Subcutaneous abdominal adipose tissue (tissue), 5 donors: ENCODE measurements around the gene CENPP.
A peak's percentile ranks its signal among the peaks of the same experiment; 100 is the strongest.

Source experiments
- H3K27ac ChIP-seq: one replicate; pipeline ENCODE4 v1.7.0; 2013; ENCODE audit warnings: low read depth, mild to moderate bottlenecking, inconsistent platforms, low read length, moderate library complexity
- H3K27me3 ChIP-seq, 5 donors: one replicate each; pipeline ENCODE4 v1.7.0; 2013; ENCODE audit warnings: low read length in 5 of 5, inconsistent platforms in 1 of 5; ENCODE audit not compliant: control insufficient read depth in 5 of 5, insufficient read depth in 4 of 5
- H3K36me3 ChIP-seq, 5 donors: one replicate each; pipeline ENCODE4 v1.7.0; 2013; ENCODE audit warnings: low read length in 5 of 5; ENCODE audit not compliant: control insufficient read depth in 5 of 5, insufficient read depth in 5 of 5
- H3K4me1 ChIP-seq, 5 donors: one replicate each; pipeline ENCODE4 v1.7.0; 2013; ENCODE audit warnings: low read length in 5 of 5, mild to moderate bottlenecking in 3 of 5, moderate library complexity in 1 of 5; ENCODE audit not compliant: control insufficient read depth in 5 of 5, insufficient read depth in 5 of 5
- H3K4me3 ChIP-seq, 5 donors: one replicate each; pipeline ENCODE4 v1.7.0; 2013; ENCODE audit warnings: low read length in 5 of 5, low read depth in 1 of 5
- H3K9ac ChIP-seq, 5 donors: one replicate each; pipeline ENCODE4 v1.7.0; 2013; ENCODE audit warnings: low read length in 5 of 5, mild to moderate bottlenecking in 4 of 5, moderate library complexity in 3 of 5
- H3K9me3 ChIP-seq, 5 donors: one replicate each; pipeline ENCODE4 v1.7.0; 2013; ENCODE audit warnings: low read length in 5 of 5; ENCODE audit not compliant: control insufficient read depth in 5 of 5
- donor health status: healthy.
- donor health status: healthy.
- donor health status: healthy.
- donor health status: healthy.
- donor health status: healthy.

The CENPP gene

GRCh38 chr9:92641092-92641809, 315.5 kb downstream of the CENPP start:
- Histone ChIP-seq H3K4me1 (no peaks in the 10 kb centered on the region), H3K36me3 (peaks cover 25 to 98% (median 86%) of the 10 kb centered on the region in 5 donors), H3K9ac (no peak overlapping the region), H3K4me3 (no peak overlapping the region), H3K27ac (no peak overlapping the region), H3K9me3 (peaks cover 0 to 2% (median 0%) of the 10 kb centered on the region in 5 donors), H3K27me3 (no peaks in the 10 kb centered on the region)

- no peak overlapping the region for H3K27ac ChIP-seq
- H3K4me3 ChIP-seq: no peak overlapping the region
- H3K4me1 ChIP-seq: no peaks in the 10 kb centered on the region
- no peaks in the 10 kb centered on the region for H3K27me3 ChIP-seq
- peaks cover 29 to 92% (median 84%) of the 10 kb centered on the region in 5 donors for H3K36me3 ChIP-seq
- H3K9ac ChIP-seq: no peak overlapping the region
- peaks cover 0 to 2% (median 0%) of the 10 kb centered on the region in 5 donors for H3K9me3 ChIP-seq
Observed at GRCh38 chr9:92642041-92642451, 316.3 kb downstream of the CENPP start.

GRCh38 chr9:92642564-92642963, 316.8 kb downstream of the CENPP start:
- H3K9me3 ChIP-seq: peaks cover 0 to 2% (median 0%) of the 10 kb centered on the region in 5 donors
- no peaks in the 10 kb centered on the region for H3K4me1 ChIP-seq
- H3K36me3 ChIP-seq: peaks cover 33 to 92% (median 83%) of the 10 kb centered on the region in 5 donors
- H3K27me3 ChIP-seq: no peaks in the 10 kb centered on the region
- no peak overlapping the region for H3K27ac ChIP-seq
- H3K4me3 ChIP-seq: no peak overlapping the region
- no peak overlapping the region for H3K9ac ChIP-seq

- Histone ChIP-seq H3K4me3 (no peak overlapping the region), H3K9ac (no peak overlapping the region), H3K27me3 (no peaks in the 10 kb centered on the region), H3K27ac (no peak overlapping the region), H3K9me3 (peaks cover 0 to 2% (median 0%) of the 10 kb centered on the region in 5 donors), H3K36me3 (peaks cover 33 to 93% (median 86%) of the 10 kb centered on the region in 5 donors), H3K4me1 (no peaks in the 10 kb centered on the region)
Observed at GRCh38 chr9:92644278-92644677, 318.5 kb downstream of the CENPP start.

- Histone ChIP-seq H3K9me3 (peaks cover 0 to 2% (median 0%) of the 10 kb centered on the region in 5 donors), H3K36me3 (peaks cover 33 to 88% (median 81%) of the 10 kb centered on the region in 5 donors), H3K27ac (no peak overlapping the region), H3K27me3 (no peaks in the 10 kb centered on the region), H3K4me3 (no peak overlapping the region), H3K4me1 (no peaks in the 10 kb centered on the region), H3K9ac (no peak overlapping the region)
Observed at GRCh38 chr9:92645041-92645440, 319.3 kb downstream of the CENPP start.

- H3K27ac ChIP-seq: no peak overlapping the region
Observed at GRCh38 chr9:92647671-92648473, 322.1 kb downstream of the CENPP start.

GRCh38 chr9:92648474-92648971, 322.8 kb downstream of the CENPP start:
- Histone ChIP-seq H3K4me1 (peaks cover 0 to 7% (median 0%) of the 10 kb centered on the region in 5 donors), H3K9me3 (peaks cover 0 to 2% (median 0%) of the 10 kb centered on the region in 5 donors), H3K4me3 (no peak overlapping the region), H3K36me3 (peaks cover 27 to 72% (median 49%) of the 10 kb centered on the region in 5 donors), H3K27me3 (no peaks in the 10 kb centered on the region), H3K27ac (no peak overlapping the region), H3K9ac (no peak overlapping the region)

More at GRCh38 chr9:92647671-92648473, 322.1 kb downstream of the CENPP start:
- H3K4me1 ChIP-seq: peaks cover 0 to 7% (median 0%) of the 10 kb centered on the region in 5 donors
- H3K9me3 ChIP-seq: peaks cover 0 to 2% (median 0%) of the 10 kb centered on the region in 5 donors
- H3K36me3 ChIP-seq: peaks cover 33 to 77% (median 55%) of the 10 kb centered on the region in 5 donors
- H3K9ac ChIP-seq: no peak overlapping the region
- H3K27me3 ChIP-seq: no peaks in the 10 kb centered on the region
- no peak overlapping the region for H3K4me3 ChIP-seq

- Histone ChIP-seq H3K36me3 (peaks cover 22 to 72% (median 47%) of the 10 kb centered on the region in 5 donors), H3K4me3 (no peak overlapping the region), H3K27ac (no peak overlapping the region), H3K27me3 (no peaks in the 10 kb centered on the region), H3K4me1 (peaks cover 0 to 7% (median 0%) of the 10 kb centered on the region in 5 donors), H3K9ac (no peak overlapping the region), H3K9me3 (peaks cover 0 to 2% (median 0%) of the 10 kb centered on the region in 5 donors)
Observed at GRCh38 chr9:92649007-92649406, 323.3 kb downstream of the CENPP start.

GRCh38 chr9:92650296-92650695, 324.5 kb downstream of the CENPP start:
- H3K27me3 ChIP-seq: no peaks in the 10 kb centered on the region
- peaks cover 0 to 2% (median 0%) of the 10 kb centered on the region in 5 donors for H3K9me3 ChIP-seq
- H3K36me3 ChIP-seq: peaks cover 18 to 72% (median 47%) of the 10 kb centered on the region in 5 donors
- no peak overlapping the region for H3K27ac ChIP-seq
- peaks cover 0 to 12% (median 7%) of the 10 kb centered on the region in 5 donors for H3K4me1 ChIP-seq
- peak overlapping the region in 1 of 5 donors; percentile 4 for H3K9ac ChIP-seq
- H3K4me3 ChIP-seq: no peak overlapping the region
